GM12875 (cell line): Measurements from ENCODE around the gene HEPHL1.

Experiments used
- H3K4me3 ChIP-seq: one replicate; pipeline ENCODE4 v1.5.1; 2011; ENCODE audit warnings: low read depth, low read length, control low read depth
- CTCF ChIP-seq: IDR thresholded peaks from 2 replicates; pipeline ENCODE4 v1.5.1; 2011; ENCODE audit warnings: low read depth, mild to moderate bottlenecking, control low read depth, inconsistent platforms, low read length, moderate library complexity, borderline replicate concordance; ENCODE audit not compliant: insufficient read depth

The HEPHL1 gene

DNA sequence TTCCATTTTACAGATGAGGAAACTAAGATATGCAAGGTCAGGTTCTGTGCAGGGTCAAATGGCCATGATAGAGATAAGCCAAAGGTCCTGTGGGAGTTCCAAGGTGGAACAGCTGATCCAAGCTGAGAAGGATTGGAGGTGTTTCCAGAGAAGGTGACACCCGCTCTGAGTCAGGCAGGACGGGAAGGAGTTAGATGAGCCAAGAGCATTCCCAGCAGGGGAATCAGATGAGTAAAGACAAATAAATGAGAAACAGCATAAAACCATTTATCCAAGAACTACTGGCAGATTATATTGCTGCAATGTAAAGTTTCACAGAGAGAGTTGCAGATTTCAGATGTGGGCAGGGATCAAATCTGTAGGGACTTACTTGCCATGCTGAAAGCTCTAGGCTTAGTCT, 18.9 kb upstream of the HEPHL1 start:
- TF ChIP-seq CTCF, result no peak

GRCh38 chr11:94007426-94007825, 13.7 kb upstream of the HEPHL1 start:
- TF ChIP-seq CTCF, result no peak

More for the DNA sequence above, 18.9 kb upstream of the HEPHL1 start:
- H3K4me3 ChIP-seq, result no peak overlapping the region

GRCh38 chr11:94007906-94008305, 13.2 kb upstream of the HEPHL1 start:
- H3K4me3 ChIP-seq, result no peak overlapping the region
- no peak for TF ChIP-seq CTCF

More at GRCh38 chr11:94007426-94007825, 13.7 kb upstream of the HEPHL1 start:
- no peak overlapping the region for H3K4me3 ChIP-seq

- TF ChIP-seq CTCF, result no peak
- no peak overlapping the region for H3K4me3 ChIP-seq
These were observed 11.0 kb upstream of the HEPHL1 start for GRCh38 chr11:94010136-94010535.

DNA sequence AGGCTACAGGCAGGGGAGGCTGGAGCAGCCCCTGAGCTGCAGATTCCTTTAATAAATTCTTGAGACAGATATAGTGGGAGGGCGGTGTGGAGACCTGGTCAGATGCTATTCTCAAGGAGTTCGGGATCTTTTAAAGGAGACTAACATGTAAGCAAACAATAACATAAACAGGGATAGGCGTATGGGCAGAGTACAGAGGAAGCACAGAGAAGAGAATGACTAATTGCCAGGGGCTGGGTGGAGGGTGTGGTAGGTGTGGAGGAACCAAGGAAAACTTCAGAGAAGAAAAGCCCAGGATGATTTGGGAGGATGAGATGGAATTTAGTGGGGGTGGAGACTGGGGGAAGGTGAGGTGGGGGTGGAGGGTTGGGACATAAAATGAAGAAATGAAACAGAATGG, 9.7 kb upstream of the HEPHL1 start:
- no peak for TF ChIP-seq CTCF
- H3K4me3 ChIP-seq, result no peak overlapping the region

- H3K4me3 ChIP-seq, result no peak overlapping the region
- TF ChIP-seq CTCF, result no peak
These were observed 3.7 kb upstream of the HEPHL1 start for GRCh38 chr11:94017446-94017845.

- no peak for TF ChIP-seq CTCF
- H3K4me3 ChIP-seq, result no peak overlapping the region
These were observed 2.4 kb upstream of the HEPHL1 start for GRCh38 chr11:94018721-94019120.
